DMS 273 treated with DMSO at 0.1 percent for 48 hours (cell line): ENCODE results near the gene CXXC1.
"Not testable (repeated sequence)": the region's sequence is repeated elsewhere in the genome, so short reads cannot be mapped to it uniquely, and the experiment has no call there.

Experiments
- DNase-seq: peaks from one replicate; lab custom pipeline; 2025; lab: John Stamatoyannopoulos, UW

Gene CXXC1

DNA sequence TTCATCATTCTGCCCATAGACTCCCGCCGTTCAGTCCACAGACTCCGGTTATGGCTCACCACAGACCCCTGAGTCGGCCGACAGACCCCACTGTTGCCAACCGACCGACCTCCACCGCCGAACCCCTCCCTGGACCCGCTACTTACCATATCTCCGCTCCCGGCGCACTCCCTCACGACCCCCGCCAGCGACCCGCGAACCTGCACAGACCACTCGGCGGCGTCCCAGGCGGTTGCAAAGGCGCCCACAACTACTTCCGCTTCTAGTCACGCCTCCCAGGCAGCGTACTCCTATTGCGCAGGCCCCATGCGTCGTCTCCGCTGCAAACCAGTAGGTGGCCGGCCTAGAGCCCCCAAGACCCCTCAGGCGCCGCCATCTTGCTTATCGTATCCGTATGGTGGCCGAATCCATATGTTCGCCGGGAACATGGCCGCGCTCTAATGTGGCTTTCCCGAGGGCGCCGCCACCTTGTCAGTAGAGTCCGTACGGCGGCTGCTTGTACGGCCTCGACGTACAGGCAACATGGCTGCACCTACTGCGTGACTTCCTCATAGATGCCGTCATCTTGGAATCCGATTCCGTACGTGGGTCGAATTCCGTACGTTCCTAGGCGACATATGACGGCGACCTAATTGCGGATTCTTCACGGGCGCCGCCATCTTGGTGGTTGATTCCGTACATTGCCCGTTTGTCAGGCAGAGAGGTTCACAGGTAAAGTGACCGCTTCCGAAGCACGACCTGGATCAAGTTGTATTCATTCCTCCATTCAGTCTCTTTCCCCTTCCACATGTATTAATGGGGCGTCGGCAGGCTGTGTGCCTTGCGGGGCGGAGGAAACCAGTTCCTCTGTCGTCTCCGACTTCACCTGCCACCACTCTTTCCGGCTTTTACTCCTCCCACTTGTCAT lies at the start of gene CXXC1:
Gene CXXC1 (minus strand): TSS at position 252 of the 907 bp plus-strand sequence. CDS start 103 bp downstream, at position 149.
- DNase-seq: peak; percentile 98

DNA sequence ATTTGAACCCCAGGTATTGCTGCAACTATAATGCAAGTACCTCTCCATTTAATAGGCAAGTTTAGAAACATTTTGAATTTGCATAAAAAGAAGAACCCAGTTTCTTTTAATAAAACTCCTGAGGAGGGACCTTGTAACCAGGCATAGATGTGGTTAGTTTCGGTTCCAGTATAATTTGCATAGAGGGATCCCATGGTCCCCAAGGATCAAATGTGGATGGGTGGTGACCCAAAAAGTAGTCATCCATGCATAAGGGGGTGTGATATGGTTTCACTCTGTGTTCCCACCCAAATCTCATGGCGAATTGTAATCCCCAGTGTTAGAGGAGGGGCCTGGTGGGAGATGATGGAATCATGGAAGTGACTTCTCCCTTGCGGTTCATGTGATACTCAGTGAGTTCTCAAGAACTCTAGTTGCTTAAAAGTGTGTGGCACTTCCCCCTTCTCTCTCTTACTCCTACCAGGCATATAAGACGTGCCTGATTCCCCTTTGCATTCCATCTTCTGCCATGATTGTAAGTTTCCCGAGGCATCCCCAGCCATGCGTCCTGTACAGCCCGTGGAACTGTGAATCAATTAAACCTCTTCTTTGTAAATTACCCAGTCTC lies 47.2 kb upstream of the CXXC1 start:
- DNase-seq: no peak

DNA sequence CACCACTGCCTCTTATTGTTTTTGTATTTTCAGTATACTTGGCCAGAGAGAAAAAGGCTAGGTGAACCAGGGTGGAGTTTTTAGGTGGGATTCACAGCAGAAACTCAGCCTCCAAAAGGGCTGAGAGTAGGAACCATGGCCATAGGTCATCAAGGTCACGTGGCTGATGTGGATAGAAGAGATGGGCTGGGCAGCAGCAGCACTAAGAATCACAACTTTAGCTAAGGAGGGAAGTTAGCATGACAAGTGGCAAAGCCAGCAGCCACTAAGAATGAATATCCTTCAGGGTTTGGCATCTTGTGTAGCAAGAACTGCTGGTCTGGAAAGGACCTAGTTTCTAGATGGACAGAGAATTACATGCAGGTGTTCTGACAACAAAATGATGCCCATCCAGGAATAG lies 44.2 kb upstream of the CXXC1 start:
- no peak for DNase-seq

DNA sequence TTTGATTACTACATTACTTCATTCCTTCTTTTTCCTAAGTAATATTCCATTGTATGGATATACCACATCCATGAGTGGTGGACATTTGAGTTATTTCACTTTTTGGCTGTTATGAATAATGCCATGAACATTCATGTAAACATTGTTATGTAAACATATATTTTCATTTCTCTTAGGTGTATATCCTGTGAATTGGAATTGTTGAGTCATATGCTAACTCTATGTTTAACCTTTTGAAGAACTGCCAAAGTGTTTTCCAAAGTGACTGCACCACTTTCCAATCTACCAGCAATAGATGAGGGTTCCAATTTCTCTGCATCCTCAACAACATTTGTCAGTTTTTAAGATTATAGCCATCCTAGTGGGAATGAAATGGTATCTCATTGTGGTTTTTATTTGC lies 42.7 kb upstream of the CXXC1 start:
- no peak for DNase-seq

DNA sequence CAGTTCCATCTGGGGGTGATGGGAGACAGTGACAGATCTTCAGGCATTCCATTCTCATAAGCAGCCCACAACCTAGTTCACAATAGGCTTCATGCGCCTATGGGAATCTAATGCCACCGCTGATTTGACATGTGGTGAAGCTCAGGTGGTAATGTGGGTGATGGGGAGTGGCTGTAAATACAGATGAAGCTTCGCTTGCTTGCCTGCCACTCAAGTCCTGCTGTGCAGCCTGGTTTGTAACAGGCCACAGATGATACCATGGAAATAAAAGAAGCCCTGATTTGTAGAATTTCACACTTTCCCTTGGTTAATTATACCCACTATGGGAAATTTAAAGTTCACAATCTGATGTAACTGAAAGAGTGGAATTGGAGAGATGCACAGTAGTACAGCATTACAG lies 40.5 kb upstream of the CXXC1 start:
- DNase-seq: no peak

DNA sequence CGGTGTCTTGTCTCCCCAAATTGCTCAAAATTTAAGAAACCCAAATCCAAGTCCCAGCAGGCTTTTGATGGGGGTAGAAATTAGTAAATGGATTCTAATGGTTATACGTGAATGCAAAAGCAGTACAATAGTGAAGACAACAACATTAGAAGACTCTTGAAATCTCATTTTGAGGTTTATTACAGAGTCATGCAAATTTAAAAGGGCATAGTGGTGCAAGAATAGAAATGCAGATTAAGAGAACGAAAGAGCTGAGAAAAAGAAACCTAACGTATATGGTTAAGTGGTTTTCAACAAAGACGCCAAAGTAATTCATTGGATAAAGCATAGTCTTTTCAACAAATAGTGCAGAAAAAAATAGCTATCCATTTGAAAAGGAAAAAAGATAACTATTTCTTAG lies 33.2 kb upstream of the CXXC1 start:
- DNase-seq: no peak

DNA sequence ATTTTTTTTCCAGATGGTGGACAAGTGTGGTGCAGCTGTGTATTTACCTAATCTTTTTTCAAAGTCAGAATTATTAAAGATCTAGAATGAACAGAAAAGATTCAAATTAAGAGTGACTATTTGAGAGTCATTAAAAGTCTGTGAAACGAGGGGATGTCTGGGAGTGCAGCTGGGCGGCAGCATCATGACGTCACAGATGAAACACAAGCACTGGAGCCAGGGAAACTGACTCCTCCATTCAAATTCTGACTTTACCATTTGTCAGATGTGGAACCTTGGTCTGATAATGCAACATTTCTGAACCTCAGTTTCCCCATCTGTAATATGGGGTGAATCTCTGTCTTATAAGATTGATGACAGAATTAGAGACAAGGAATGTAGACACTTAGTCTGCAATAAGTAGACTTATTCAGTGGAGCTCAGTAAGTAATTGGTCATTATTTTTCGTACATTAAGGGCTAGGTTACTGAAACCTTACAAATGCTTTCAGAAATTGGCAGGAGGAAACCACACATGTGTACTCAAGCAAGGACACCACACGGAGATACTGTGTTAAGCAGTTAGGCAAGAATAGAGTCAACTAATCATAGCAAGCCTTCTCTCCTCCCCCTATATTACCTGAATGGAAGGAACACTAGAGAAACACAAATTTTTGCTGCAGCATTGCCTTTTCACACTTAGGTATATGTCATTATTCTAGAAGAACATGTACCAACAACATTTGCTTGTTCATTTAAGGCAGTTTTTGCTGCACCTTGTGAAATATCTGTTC lies 27.8 kb upstream of the CXXC1 start:
- DNase-seq: no peak

DNA sequence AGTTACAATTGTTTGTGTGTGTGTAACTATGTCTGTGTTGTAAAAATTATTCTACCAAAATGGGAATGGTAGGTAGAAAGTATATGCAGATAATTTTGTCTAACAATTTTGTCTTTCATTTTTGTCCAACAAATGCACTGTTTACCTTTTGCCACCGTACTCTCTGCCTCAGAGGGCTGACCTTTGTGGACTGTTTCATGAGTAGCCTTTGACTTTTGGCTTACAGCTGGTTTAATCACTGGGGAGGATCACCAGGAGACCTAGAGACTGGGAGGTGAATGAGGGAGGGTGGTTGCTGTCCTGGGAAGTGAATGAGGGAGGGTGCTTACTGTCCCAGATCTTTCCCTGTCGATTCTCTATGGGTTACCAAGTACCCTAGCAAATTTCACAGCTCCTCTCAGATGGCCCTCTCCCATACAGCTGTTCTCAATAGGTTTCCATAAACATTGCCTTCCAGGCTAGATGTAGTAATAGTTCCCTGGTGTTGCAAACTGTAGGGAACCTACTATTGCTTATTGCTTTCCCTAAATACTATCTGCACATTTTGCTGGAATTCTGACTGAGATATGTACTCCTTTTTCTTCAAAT lies 26.5 kb upstream of the CXXC1 start:
- DNase-seq: no peak

DNA sequence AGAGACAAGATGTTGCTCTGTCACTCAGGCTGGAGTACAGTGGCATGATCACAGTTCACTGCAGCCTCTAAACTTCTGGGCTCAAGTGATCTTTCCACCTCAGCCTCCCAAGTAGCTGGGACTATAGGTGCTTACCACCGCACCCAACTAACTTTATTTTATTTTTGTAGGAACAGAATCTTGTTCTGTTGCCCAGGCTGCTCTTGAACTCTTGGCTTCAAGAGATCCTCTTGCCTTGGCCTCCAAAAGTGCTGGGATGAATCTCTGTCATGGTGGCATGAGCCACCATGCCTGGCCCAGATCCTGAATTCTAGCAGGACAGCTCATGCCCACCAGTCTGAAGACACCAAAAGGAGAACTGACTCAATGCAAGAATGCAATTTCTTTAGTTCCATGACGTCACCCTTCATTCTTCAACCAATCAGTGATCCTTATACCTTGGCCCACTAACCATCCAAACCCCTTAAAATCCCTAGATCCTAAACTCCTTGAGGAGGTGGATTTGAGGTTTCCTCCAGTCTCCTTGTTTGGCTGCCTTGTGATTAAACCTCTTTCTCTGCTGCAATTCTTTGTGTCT lies 25.6 kb upstream of the CXXC1 start:
- DNase-seq: no peak

DNA sequence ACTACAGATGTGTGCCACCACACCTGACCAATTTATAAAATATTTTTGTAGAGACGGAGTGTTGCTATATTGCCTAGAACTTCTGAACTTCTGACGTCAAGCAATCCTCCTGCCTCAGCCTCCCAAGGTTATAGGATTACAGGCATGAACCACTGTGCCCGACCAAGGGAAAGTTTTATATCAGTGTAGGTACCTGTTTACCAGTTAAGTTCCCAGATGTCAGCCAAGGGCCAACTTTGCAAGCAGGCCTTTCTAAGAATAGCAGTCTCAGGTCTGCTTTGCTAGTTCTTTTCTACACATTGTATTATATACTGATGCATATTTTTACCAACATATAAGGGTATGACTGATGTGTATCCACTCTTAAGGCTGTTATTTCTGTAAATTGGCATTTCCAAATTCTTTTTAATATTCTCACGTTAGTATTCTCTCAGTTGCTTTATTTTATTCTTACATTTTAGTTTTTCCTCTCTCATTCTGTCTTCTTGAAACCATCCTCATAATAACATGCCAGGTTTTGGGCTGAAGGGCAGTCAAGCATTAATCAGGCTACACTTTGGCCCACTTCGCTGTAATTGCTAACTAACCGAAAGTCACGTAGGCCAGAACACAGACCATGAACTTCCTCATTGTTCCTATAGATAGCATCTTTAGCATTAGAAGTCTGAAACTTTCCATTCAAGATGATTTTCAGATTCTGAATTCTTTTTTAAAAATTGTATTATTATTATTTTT lies 25.0 kb upstream of the CXXC1 start:
- no peak for DNase-seq

DNA sequence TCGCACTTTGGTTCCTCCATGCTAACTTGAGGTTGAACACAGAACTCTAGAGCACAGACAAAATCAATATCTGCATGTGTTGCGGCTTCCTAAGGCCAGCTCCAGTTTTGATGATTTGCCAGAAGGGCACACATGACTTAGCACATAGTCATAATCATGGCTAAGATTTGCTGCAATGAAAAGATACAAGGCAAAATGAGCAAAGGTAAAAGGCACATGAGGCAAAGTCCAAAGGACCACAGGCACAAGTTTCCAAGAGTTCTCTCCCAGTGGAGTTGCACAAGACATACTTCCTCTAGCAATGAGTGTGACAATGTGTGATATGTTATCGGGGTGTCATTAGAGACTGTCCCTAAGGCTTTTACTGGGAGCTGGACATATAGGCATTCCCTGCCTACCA lies 24.2 kb upstream of the CXXC1 start:
- DNase-seq: no peak

DNA sequence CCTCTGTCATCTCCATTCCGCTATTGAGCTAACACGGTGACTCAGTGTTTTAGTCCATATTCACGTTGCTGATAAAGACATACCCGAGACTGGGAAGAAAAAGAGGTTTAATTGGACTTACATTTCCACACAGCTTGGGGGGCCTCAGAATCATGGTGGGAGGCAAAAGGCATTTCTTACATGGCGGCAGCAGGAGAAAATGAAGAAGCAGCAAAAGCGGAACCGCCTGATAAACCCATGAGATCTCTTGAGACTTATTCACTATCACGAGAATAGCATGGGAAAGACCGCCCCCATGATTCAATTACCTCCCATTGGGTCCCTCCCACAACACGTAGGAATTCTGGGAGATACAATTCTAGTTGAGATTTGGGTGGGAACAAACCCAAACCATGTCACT lies 22.6 kb upstream of the CXXC1 start:
- no peak for DNase-seq

DNA sequence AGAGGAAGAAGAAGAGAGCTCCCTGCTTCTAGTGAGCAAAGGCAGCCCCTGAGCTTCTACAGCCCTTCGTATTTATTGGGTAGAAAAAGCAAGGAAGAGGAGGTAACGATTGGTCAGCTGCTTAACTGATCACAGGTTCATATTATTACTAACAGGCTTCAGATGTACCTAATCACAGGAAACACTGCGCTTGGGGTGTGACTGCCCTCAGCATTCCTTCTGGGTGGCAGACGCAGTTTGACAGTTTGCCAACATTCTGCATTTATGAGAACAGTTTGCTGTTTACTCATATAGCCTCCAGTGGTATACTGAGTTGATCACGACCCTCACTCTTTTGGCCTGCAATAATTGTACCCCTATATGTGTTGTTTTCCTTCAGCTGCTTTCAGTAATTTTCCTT lies 21.4 kb upstream of the CXXC1 start:
- DNase-seq: not testable (repeated sequence)

DNA sequence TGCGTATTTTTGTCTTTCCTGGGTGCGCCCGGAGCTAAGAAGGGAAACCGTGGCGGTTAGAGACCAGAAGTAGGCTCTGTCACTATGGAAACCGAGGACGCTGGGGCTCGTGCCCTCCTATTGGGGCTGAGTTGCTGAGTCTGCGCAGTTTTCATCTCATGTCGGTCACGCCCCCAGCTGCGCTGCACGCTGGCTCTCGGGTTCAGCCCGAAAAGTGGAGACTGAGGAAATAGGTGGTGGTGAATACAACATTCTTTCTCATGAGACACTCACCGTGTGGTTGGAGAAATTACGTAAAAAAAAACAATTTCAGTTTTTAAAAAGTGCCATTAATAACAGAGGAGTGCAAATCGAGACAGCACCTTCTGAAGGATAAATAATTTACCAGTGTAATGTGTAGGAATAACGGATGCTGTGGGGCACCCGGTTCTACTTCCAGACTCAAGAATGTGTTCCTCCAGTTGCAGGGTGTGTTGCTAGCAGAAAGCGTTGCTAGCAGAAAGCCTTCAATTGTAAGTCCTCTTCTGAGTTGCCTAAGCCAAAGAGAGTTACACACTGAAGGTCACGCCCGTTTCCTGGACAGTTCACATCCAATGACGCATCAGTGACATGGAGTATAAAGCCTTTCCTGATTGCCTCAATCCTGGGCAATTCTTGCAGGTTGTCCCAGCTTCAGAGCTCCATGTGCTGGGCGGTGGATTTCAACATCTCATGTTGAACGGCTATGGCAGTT lies 20.4 kb upstream of the CXXC1 start:
- peak; percentile 71 for DNase-seq

DNA sequence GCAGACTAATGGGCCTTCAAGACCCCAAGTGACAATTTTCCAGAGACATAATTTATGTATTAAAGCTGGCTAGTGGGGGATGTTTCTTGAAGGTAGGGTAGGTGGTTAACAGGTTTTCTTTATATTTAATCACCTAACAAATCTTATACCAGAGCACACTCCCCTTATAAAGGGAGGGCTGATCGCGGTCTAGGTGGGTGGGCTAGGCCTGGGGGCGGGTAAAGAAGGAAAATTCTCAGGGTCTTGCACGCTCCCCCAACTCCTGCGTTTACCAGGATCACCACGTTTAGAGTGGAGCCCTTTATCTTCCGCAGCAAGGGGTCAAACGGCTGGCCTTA lies 19.9 kb upstream of the CXXC1 start:
- no peak for DNase-seq

DNA sequence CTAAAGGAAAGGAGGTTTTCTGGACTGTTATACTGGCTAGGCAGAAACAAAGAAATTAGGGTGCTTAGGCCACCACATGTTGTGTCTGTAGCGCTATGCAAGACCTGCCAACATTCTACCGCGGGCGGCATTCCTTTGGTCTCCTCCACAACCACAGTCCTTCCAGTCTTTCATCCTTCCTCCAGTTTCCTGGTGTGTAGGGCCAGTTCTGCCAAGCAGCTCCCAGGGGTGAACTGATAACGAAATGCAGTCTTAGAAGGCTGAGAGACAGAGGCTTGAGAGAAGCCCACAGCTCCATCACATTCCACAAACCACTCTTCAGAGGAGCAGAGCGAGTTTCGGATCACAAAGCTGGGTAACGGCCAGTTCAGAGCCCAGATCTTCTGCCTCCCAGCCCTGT lies 19.5 kb upstream of the CXXC1 start:
- DNase-seq: no peak

DNA sequence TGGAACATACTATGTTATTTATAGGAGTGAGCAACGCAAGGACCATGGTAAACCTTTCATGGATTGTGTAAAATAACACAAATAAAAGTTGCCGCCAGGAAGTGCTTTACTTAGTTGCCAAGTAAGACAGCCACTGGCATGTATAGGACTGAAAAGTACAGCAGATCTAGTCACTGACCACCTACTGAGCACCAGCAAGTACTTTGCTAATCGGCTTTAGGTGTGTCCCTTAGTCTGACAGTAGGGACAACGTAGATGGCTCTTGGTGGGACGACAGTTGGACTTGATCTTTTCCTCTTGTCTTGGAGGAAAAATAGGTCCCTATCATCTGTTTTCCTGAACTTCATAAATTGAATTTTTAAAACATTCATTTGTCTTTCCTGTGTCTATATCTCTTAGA lies 13.6 kb upstream of the CXXC1 start:
- DNase-seq: no peak

DNA sequence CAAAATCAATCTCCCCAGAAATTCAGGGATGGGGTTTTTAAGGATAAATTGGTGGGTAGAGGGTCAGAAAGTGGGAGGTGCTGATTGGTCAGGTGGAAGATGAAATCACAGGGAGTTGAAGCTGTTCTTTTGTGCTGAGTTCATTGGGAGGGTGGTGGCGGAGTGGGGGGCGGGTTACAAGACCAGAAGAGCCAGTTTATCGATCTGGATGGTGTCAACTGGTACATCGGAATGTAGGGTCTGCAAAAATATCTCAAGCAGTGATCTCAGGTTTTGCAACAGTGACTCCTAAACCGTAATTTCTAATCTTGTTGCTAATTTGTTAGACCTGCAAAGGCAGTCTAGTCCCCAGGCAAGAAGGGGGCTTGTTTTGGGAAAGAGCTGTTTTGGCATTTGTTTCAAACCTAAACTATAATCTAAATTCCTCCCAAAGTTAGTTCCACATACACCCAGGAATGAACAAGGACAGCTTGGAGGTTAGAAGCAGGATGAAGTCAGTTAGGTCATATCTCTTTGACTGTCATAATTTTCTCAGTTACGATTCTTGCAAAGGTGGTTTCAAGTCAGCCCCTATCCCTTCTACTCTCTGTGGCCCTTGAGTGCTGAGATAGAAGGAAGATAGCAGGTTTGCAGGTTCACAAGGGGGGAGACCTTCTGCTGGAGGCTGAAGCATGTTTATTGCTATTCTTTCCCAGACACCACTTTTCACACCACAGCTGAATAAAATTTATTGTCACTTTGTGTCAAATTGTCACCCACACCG lies 12.3 kb upstream of the CXXC1 start:
- no peak for DNase-seq

DNA sequence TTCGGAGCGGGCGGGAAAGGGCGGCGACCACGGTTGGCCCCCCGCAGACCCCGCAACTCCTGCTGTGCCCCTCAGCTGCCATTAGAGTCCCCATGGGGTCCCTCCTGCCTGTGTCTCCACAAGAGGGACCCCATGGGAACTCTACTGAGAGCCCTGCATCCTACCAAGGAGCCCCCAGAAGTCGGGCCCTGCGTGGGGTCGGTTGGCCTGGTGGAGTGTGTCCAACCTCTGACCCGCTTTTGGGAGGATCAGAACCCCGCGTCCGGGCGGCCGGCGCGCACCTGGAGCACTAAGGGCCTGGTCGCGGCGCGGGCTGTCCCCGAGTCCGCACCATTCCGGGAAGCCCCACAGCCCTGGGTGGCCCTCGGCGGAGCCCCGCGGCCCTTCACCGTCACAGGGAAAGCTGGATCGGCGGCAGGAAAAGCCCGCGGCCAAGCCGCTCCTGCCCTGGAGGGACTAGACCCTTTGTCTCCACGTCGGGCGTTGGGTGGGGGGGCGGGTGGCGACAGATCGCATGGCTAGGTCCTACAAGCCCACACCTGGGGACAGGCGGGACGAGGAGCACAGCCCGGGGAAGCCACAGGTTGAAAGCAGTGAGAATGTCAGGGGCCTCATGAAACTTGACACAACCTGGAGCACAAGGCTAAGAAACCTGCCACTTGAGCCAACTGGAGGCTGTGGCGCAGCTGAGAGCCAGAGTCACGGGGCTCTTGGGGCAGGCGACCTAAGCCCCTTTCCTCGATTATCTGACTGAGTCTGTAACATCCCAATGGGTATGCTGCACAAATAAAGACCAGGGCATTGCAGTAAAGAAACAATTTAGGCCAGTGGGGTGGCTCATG lies 11.2 kb upstream of the CXXC1 start:
- no peak for DNase-seq
